Stimulated activated CD8-positive, alpha-beta memory T cell treated with anti-CD3 and anti-CD28 coated beads, Interleukin-4, amount 100 ng/mL, for 48 hours (primary cell): Measurements from ENCODE around the gene USF1.
A peak's percentile ranks its signal among the peaks of the same experiment; 100 is the strongest.
"Not testable (repeated sequence)": the region's sequence is repeated elsewhere in the genome, so short reads cannot be mapped to it uniquely, and the experiment has no call there.

Experiments
- DNase-seq: peaks from one replicate; pipeline ENCODE4 v3.0.0-alpha.2; 2020

Gene USF1

GRCh38 chr1:161076410-161076809, 30.6 kb upstream of the USF1 start:
- no peak for DNase-seq

GRCh38 chr1:161074676-161075368, 29.0 kb upstream of the USF1 start:
- DNase-seq: no peak

- no peak for DNase-seq
Measured at GRCh38 chr1:161073474-161074121, 27.8 kb upstream of the USF1 start.

DNA sequence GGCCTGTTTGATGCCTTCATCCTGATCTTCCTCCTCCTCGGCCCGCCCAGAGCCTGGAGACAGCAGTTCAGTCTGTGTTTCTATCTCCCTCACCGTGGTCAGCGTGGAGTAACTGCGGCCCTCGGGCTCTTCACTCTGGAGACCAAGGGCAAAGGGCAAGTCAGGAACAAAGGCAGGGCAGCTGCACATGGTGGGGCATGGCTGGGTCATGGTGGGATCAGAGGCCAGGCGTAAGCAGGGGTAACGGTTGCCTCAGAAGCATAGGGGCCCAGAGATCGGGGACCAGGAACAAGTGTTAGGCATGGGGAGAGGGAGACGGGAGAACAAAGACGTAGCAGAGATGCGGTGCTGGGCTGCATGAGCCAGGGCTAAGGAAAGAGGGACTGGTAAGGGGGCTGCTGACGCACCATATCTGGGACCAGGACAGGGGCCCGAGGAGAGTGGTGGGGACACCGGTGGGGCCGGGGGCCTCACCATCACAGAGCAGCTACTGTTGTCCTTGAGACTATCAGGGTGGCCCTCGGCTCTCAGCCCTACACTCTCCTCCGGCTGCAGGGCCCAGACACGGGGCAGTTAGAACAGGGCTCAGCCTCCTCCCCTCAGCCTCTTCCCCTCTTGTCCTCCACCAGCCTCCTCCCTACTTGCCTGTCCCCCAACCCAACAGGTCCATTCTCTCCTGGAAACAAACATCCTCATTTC, 27.1 kb upstream of the USF1 start:
- no peak for DNase-seq

- DNase-seq: peak; percentile 62
Measured at GRCh38 chr1:161071886-161072371, 26.2 kb upstream of the USF1 start.

DNA sequence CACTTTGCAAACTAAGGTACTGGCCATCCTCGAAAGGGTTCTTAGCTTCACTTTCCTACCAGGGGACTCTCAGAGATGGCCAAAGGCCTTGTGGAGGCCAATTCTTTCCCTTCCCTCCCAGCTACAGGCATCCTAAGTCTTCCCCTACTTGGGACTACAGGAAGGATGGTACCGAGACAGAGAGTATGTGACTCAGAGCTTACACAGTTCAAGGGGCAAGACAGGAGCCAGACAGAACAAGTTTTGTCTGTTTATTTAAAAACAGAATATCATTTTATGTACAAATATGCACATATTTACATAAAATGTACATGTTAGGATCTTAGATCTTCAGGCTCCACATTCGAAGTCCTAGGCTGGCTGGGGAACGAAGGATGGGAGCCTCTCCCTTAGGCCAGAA, 25.0 kb upstream of the USF1 start:
- no peak for DNase-seq

GRCh38 chr1:161069731-161070270, 24.0 kb upstream of the USF1 start, which contains the start of gene ARHGAP30:
Gene ARHGAP30, minus strand, starts transcription at chr1:161069891. Its CDS starts 267 bp downstream, at chr1:161069624.
- peak; percentile 88 for DNase-seq

- peak; percentile 47 for DNase-seq
Measured at GRCh38 chr1:161069241-161069640, 23.5 kb upstream of the USF1 start.

DNA sequence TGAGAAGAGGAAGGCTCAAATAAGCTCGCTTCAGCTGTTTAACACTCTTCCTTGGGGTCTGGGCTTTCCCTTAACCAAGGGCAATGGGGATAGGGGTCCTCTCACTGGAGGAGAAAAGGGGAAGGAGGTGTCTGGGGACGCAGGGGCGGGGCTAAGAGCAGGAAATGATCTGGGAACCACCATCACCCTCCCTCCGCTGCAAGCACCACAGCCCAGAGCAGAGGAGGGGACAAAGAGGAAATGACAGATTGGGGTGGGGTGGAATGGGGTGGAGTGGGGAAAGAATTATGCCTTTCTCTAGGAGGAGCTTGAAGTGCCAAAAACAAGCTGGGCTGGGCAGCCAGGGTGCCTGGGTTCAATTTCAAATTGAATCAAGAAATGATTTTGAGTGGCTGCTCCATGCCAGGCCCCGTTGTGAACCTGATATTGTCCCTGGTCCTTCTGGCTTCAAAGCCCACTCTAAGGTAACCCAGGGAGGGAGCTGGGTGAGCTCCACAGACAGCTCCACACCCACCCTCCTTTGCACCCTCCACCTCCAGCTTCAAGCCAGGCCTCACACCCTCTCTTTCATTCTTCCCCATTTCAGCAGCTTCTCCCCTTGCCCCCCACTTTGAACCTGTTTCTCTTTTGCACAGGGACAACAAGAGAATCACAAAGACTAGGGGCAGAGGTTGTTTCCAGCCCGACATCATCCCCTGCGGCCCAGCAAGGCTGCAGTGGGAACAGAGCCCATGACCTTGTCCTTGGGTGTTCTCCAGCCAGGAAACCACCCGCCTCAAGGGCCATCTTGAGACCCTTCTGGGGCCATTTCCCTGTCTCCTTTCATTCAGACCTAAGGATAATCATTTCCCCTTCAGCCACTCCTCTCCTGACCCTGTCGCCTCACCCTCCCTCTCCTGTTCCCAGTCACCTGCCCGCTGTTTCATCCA, 22.8 kb upstream of the USF1 start:
- peak; percentile 88 for DNase-seq

- peak; percentile 37 for DNase-seq
Measured at GRCh38 chr1:161066694-161067093, 20.9 kb upstream of the USF1 start.

DNA sequence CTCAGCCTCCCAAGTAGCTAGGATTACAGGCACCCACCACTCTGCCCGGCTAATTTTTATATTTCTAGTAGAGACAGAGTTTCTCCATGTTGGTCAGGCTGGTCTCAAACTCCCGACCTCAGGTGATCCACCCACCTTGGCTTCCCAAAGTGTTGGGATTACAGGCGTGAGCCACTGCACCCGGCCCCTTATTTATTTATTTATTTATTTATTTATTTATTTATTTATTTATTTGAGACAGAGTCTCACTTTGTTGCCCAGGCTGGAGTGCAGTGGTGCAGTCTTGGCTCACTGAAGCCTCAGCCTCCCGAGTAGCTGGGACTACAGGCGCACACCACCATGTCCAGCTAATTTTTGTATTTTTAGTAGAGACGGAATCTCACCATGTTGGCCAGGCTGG, 19.9 kb upstream of the USF1 start:
- not testable (repeated sequence) for DNase-seq

- not testable (repeated sequence) for DNase-seq
Measured at GRCh38 chr1:161063936-161064335, 18.2 kb upstream of the USF1 start.

GRCh38 chr1:161061419-161061818, 15.6 kb upstream of the USF1 start:
- DNase-seq: no peak

DNA sequence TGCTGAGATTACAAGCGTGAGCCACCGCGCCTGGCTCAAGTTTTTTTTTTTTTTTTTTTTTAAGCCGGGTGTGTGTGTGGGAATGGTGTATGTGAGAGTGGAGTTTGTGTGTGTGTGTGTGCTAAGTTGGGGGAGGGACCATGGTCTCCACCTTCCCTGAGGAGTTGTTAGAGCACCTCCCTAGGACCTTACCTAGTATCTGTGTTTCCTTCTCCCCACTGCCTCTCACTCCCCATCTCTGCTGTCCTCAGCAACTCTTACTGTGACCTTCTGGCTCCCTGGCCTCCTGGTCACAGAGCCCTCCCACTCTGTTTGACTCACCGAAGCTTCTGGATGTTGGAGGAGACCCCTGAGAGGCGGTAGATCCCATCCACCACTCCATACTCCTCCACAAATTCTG, 13.5 kb upstream of the USF1 start:
- no peak for DNase-seq

DNA sequence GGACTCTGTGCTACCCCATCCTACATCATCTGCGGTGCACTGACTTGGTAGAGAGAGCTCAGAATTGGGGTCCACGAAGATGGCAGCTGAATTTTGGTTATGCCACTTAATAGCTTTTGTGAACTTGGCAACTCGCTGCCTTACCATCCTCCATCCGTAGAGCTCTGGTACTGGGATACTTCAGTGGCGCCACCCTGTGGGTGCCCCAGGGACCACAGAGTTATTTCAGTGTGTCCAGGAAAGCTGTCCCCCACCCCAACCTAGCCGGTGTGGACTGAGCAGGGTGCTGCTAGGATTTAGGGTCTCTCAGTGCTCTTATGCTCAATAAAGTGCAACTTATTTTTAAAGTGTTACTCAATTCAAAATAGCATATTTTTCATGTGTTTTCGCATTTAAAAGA, 9.0 kb upstream of the USF1 start:
- DNase-seq: no peak

DNA sequence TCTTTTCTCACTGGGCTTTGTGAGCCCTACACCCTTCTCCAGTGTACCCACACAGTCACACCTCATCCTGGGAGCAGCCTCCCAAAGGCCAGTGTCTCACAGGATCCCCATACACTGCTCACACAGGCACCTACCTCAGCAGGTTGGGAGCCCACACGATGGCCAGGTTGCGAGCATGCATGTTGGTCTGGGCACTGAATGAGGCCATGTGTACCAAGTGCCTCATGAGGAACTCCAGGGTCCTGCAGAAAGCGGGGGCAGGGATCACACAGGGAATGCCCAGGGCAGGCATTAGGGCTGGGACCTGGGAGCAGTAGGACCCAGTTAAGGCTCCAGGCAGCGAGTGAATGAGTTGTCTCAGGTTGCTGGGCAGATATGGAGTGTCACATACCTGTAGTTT, 8.5 kb upstream of the USF1 start:
- DNase-seq: no peak

DNA sequence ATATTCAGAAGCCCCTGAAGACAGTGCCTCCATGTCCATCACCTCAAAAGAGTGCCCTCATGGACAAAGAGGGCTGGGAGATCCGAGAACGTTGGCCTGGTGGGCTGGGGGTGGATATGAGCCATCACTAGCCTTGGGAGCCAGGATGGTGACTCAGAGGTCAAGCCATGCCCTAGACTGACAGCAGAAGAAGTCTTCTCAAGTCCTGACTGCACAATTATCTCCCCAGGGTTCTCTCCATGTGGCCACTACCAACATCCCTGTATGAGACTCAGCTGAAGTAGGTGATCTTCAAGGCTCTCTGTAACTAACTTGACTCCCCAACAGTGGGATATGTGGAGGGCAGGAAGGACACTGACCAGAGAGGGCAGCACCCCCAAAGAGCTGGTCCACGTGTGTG, 7.1 kb upstream of the USF1 start:
- no peak for DNase-seq

GRCh38 chr1:161051219-161051618, 5.4 kb upstream of the USF1 start:
- no peak for DNase-seq

DNA sequence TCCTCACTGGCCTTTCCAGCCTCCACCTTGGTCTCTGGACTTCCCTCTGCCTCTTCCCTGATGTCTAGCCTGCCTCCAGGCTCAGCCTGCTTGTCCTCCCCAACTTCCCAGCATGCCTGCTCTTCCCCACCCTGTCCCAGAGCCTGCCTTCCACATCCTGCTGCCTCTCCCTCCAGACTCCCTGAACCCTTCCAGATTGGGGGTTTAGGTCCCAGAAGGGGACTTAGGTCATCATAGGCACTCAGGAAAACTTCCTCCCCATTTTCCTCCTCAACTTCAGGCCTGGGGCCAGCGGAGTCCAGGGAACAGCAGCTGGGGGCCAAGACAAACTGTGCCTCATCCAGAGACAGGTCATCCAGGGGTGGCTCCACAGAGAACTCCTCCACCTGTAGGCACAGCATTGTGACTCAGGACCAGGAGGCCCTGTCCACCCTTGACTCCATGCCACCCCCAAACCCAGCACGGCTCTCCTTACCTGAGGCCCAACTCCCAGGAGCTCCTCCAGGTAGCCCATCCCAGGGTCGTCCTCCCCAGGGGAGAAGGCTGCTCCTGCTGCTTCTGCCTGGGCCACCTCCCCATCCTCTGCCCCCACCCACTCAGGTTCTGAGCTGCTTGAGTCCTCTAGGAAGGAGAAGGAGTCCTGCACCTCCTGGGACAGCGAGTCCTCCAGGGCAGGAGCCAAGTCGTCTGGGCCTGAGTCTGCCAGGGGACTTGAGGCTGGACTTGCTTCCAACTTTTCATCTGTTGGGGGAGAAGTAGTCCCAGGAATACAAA, 3.4 kb upstream of the USF1 start:
- no peak for DNase-seq

DNA sequence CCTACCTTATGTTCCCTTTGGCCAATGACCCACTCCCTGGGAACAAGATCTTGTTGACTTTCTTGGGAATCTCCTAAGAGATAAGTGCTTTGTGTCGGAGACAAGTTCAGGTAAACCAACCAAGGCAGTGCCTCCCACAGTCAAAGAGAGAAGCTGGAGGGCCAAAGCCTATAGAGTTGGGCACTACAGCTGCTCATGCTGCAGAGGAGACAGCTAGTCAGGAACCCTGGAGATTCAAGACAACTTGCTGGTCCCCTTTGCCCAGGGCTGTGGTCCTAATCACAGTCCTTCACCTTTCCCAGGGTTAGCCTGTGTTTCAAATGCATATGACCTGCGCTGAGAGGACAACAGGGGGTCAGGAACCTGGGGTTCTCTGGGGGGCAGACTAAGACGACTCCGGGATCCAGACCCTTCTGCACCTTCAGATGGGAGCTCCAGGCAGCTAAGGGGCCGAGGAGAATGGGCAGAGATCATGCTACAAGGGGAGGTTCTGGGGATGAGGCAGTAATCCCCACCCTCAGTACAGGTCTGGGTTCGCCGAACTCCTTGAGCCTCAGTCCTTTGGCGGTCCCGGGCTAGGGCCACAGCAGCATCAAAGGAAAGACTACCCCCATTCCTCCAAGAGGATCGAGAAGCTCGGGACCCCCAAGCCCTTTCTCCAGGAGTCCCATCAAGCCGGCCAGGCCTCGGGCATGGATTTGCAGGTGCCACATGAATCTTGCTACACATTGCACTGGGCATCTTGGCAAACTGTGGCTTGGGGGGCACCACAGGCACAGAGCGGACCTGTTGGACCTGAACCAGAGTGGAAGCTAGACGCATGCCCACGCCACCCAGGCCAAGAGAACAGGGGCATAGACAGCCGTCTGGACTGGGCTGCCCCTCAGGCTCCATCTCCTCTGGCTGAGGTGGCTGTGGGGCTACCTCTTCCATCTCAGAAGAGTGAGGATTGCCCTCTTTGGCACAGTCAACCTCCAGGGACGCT, 2.0 kb upstream of the USF1 start:
- no peak for DNase-seq
